Calu3 (cell line): ENCODE data around the gene LDLR. TPM values are rescaled to one million over a fixed set of nuclear protein-coding genes. Genes with fewer than 3 reads are reported as not detected.

ENCODE experiments used
- BruUV-seq: library from RNA; stranded (reverse); fragments of 400-500 nt; replicated peaks from 2 replicates; lab custom pipeline; 2021; lab: Mats Ljungman, UMichigan
- CTCF ChIA-PET: fragments of 300-600 bp; sonication (Branson Sonifier 250); formaldehyde crosslinking; loops from one replicate; lab custom pipeline; 2022; ENCODE audit warnings: antibody characterized with exemption; lab: Charles Lee
- DNase-seq: peaks from one replicate; pipeline ENCODE4 v3.0.0; 2022
- H3K27ac Mint-ChIP-seq: one replicate; pipeline ENCODE4 v1.8.0; 2022; ENCODE audit warnings: mixed read lengths; ENCODE audit not compliant: unreplicated experiment
- H3K27me3 Mint-ChIP-seq: one replicate; pipeline ENCODE4 v1.8.0; 2022; ENCODE audit warnings: mixed read lengths; ENCODE audit not compliant: unreplicated experiment
- H3K36me3 Mint-ChIP-seq: one replicate; pipeline ENCODE4 v1.8.0; 2022; ENCODE audit warnings: mild to moderate bottlenecking, moderate library complexity, mixed read lengths; ENCODE audit not compliant: insufficient read depth, unreplicated experiment
- H3K4me1 Mint-ChIP-seq: one replicate; pipeline ENCODE4 v1.8.0; 2022; ENCODE audit warnings: mild to moderate bottlenecking, low read depth, mixed read lengths; ENCODE audit not compliant: unreplicated experiment
- H3K4me3 Mint-ChIP-seq: one replicate; pipeline ENCODE4 v1.8.0; 2022; ENCODE audit warnings: mild to moderate bottlenecking, low read depth, moderate library complexity, mixed read lengths; ENCODE audit not compliant: unreplicated experiment
- H3K9me3 Mint-ChIP-seq: one replicate; pipeline ENCODE4 v1.8.0; 2022; ENCODE audit warnings: low read depth, mixed read lengths; ENCODE audit not compliant: unreplicated experiment
- CTCF ChIP-seq: fragments of 200-600 bp; IDR thresholded peaks from one replicate; pipeline ENCODE4 v1.8.0; 2022; ENCODE audit warnings: antibody characterized with exemption; ENCODE audit not compliant: unreplicated experiment
- intact Hi-C: fragments of 100-400 bp; cut with micrococcal nuclease; formaldehyde crosslinking; loops from one replicate; pipeline ENCODE4 v1.10.0; 2022; ENCODE audit not compliant: unreplicated experiment
- total RNA-seq: library from RNA; stranded (reverse); gene quantifications from 2 replicates; pipeline ENCODE4 v1.2.3, GENCODE V29; 2022

LDLR gene
- total RNA-seq, 1 experiment from 2014 or later: 289 TPM

GRCh38 chr19:11053817-11054195, 35.5 kb upstream of the LDLR start:
- CTCF ChIA-PET: interaction anchor here (0.8 kb wide), 1 partner anchor 18 kb away, joined by 6 read pairs; no protein-coding TSS in a partner anchor
- intact Hi-C loops: no loop called here
- no peak for TF ChIP-seq CTCF
- Mint-ChIP-seq H3K27ac (no peak overlapping the region), H3K36me3 (peaks cover 16% of the 10 kb centered on the region), H3K4me1 (no peaks in the 10 kb centered on the region), H3K4me3 (no peak overlapping the region), H3K27me3 (no peaks in the 10 kb centered on the region), H3K9me3 (no peaks in the 10 kb centered on the region)
- BruUV-seq: no TSS peak
- DNase-seq: no peak

- Mint-ChIP-seq H3K4me1 (no peaks in the 10 kb centered on the region), H3K27me3 (no peaks in the 10 kb centered on the region), H3K4me3 (no peak overlapping the region), H3K27ac (no peak overlapping the region), H3K36me3 (peaks cover 16% of the 10 kb centered on the region), H3K9me3 (no peaks in the 10 kb centered on the region)
- CTCF ChIA-PET: no interaction called here
- TF ChIP-seq CTCF: no peak
- no peak for DNase-seq
- BruUV-seq: no TSS peak
- intact Hi-C loops: no loop called here
These were observed 35.1 kb upstream of the LDLR start for GRCh38 chr19:11054200-11054599.

GRCh38 chr19:11054628-11055027, 34.6 kb upstream of the LDLR start:
- TF ChIP-seq CTCF: no peak
- intact Hi-C loops: no loop called here
- no peak overlapping the region for H3K27ac Mint-ChIP-seq
- H3K4me3 Mint-ChIP-seq: no peak overlapping the region
- H3K27me3 Mint-ChIP-seq: no peaks in the 10 kb centered on the region
- CTCF ChIA-PET: no interaction called here
- DNase-seq: no peak
- H3K4me1 Mint-ChIP-seq: no peaks in the 10 kb centered on the region
- H3K9me3 Mint-ChIP-seq: no peaks in the 10 kb centered on the region
- no TSS peak for BruUV-seq
- peaks cover 19% of the 10 kb centered on the region for H3K36me3 Mint-ChIP-seq

- peaks cover 36% of the 10 kb centered on the region for H3K36me3 Mint-ChIP-seq
- no peak for DNase-seq
- no peak overlapping the region for H3K27ac Mint-ChIP-seq
- TF ChIP-seq CTCF: no peak
- CTCF ChIA-PET: no interaction called here
- H3K4me1 Mint-ChIP-seq: no peaks in the 10 kb centered on the region
- H3K27me3 Mint-ChIP-seq: no peaks in the 10 kb centered on the region
- no peak overlapping the region for H3K4me3 Mint-ChIP-seq
- intact Hi-C loops: no loop called here
- no TSS peak for BruUV-seq
- H3K9me3 Mint-ChIP-seq: no peaks in the 10 kb centered on the region
These were observed 30.8 kb upstream of the LDLR start for GRCh38 chr19:11058246-11059030.
